SK-N-SH (cell line): ENCODE data around the gene HSPG2. TPM values are rescaled to one million over a fixed set of nuclear protein-coding genes. Genes with fewer than 3 reads are reported as not detected.
A peak's percentile ranks its signal among the peaks of the same experiment; 100 is the strongest.

Experiments
- CTCF ChIA-PET: fragments of 300-600, 350-600 bp; formaldehyde crosslinking; extraction: SDS; loops from one replicate; lab custom pipeline; 2021; lab: Yijun Ruan, JAX
- POLR2A ChIA-PET: fragments of 350-600 bp; sonication (Branson Sonifier 250); formaldehyde crosslinking; extraction: SDS; loops from one replicate; lab custom pipeline; 2020; ENCODE audit warnings: antibody characterized with exemption, inconsistent platforms; lab: Yijun Ruan, JAX
- DNase-seq: peaks from one replicate; pipeline ENCODE4 v3.0.0; 2012
- H2AFZ ChIP-seq: fragments of 200-600 bp; sonication (generic); 2 replicates; pipeline ENCODE4 v1.8.1; 2016; ENCODE audit warnings: antibody characterized with exemption, mild to moderate bottlenecking, low read depth
- H3F3A ChIP-seq: fragments of 200-600 bp; sonication (generic); replicated peaks from 2 replicates; pipeline ENCODE3; 2016; ENCODE audit warnings: antibody characterized with exemption, mild to moderate bottlenecking; ENCODE audit not compliant: insufficient read depth
- H3K27ac ChIP-seq, 2 experiments: fragments of 200-500 bp in 1 of 2; fragments of 200-600 bp in 1 of 2; sonication (Bioruptor generic) in 1 of 2; sonication (generic), shearing (Covaris generic) in 1 of 2; 2 replicates each; pipeline versions ENCODE4 v1.5.1 to v1.6.1; 2014 to 2016; ENCODE audit warnings: low read depth in 2 of 2, inconsistent platforms in 1 of 2, low read length in 1 of 2, mild to moderate bottlenecking in 1 of 2, mixed read lengths in 1 of 2
- H3K27me3 ChIP-seq: fragments of 200-600 bp; sonication (generic), shearing (Covaris generic); 2 replicates; pipeline ENCODE4 v1.6.1; 2016; ENCODE audit warnings: mixed run types; ENCODE audit not compliant: insufficient read depth
- H3K36me3 ChIP-seq, 2 experiments: fragments of 200-500 bp in 1 of 2; fragments of 200-600 bp in 1 of 2; sonication (Bioruptor generic) in 1 of 2; sonication (generic) in 1 of 2; replicated peaks in 1 of 2; 2 replicates each; pipeline versions ENCODE3 to v1.5.1; 2014 to 2016; ENCODE audit warnings: low read length in 1 of 2, mild to moderate bottlenecking in 1 of 2; ENCODE audit not compliant: insufficient read depth in 2 of 2, control insufficient read depth in 1 of 2
- H3K4me1 ChIP-seq, 2 experiments: fragments of 200-500 bp in 1 of 2; fragments of 200-600 bp in 1 of 2; sonication (Bioruptor generic) in 1 of 2; sonication (generic), shearing (Covaris generic) in 1 of 2; 2 replicates each; pipeline versions ENCODE4 v1.5.1 to v1.6.1; 2014 to 2016; ENCODE audit warnings: low read depth in 1 of 2, low read length in 1 of 2, mixed run types in 1 of 2; ENCODE audit not compliant: insufficient read depth in 2 of 2, control insufficient read depth in 1 of 2
- H3K4me2 ChIP-seq: fragments of 200-600 bp; sonication (generic), shearing (Covaris generic); 2 replicates; pipeline ENCODE4 v1.6.1; 2017; ENCODE audit warnings: mixed run types
- H3K4me3 ChIP-seq, 2 experiments: fragments of 200-500 bp in 1 of 2; fragments of 200-600 bp in 1 of 2; sonication (Bioruptor generic) in 1 of 2; sonication (generic), shearing (Covaris generic) in 1 of 2; 2 replicates each; pipeline versions ENCODE4 v1.5.1 to v1.8.1; 2014 to 2016; ENCODE audit warnings: low read depth in 2 of 2, inconsistent platforms in 1 of 2, low read length in 1 of 2, mild to moderate bottlenecking in 1 of 2, mixed read lengths in 1 of 2, moderate library complexity in 1 of 2
- H3K79me2 ChIP-seq: fragments of 200-600 bp; sonication (generic); 2 replicates; pipeline ENCODE4 v1.8.1; 2017; ENCODE audit warnings: mild to moderate bottlenecking; ENCODE audit not compliant: insufficient read depth
- H3K9ac ChIP-seq: fragments of 200-600 bp; sonication (generic); 2 replicates; pipeline ENCODE4 v1.6.1; 2017; ENCODE audit warnings: mixed run types
- H3K9me2 ChIP-seq: fragments of 200-600 bp; sonication (generic); 2 replicates; pipeline ENCODE4 v1.6.1; 2017; ENCODE audit warnings: mixed run types
- H3K9me3 ChIP-seq: fragments of 200-600 bp; sonication (generic); 2 replicates; pipeline ENCODE4 v1.6.1; 2017; ENCODE audit warnings: mixed run types, mild to moderate bottlenecking, moderate library complexity
- H4K20me1 ChIP-seq: fragments of 200-600 bp; sonication (generic); 2 replicates; pipeline ENCODE4 v1.6.1; 2017; ENCODE audit warnings: mild to moderate bottlenecking, mixed run types; ENCODE audit not compliant: insufficient read depth
- ELF1 ChIP-seq: IDR thresholded peaks from 2 replicates; pipeline ENCODE4 v1.4.0; 2012
- FOXJ3 ChIP-seq: sonication (generic); formaldehyde crosslinking; IDR thresholded peaks from 2 replicates; pipeline ENCODE4 v1.5.1; 2020; ENCODE audit warnings: mild to moderate bottlenecking, missing genetic modification reagents
- FOXM1 ChIP-seq: IDR thresholded peaks from 2 replicates; pipeline ENCODE4 v1.4.0; 2012; ENCODE audit warnings: low read depth, mild to moderate bottlenecking
- IRF3 ChIP-seq: fragments of 150-350 bp; IDR thresholded peaks from 2 replicates; pipeline ENCODE4 v1.6.1; 2016; ENCODE audit warnings: mild to moderate bottlenecking, low read depth, low read length
- SMC3 ChIP-seq: IDR thresholded peaks from 2 replicates; pipeline ENCODE4 v1.6.1; 2012; ENCODE audit warnings: low read depth, low read length, improper control_type of control experiment
- TCF12 ChIP-seq: IDR thresholded peaks from 2 replicates; pipeline ENCODE4 v1.4.0; 2012
- ZBTB33 ChIP-seq: IDR thresholded peaks from 2 replicates; pipeline ENCODE4 v1.4.0; 2012; ENCODE audit warnings: low read depth, borderline replicate concordance
- WGBS: methylation state at CpG from one replicate; pipeline ENCODE4 v1.1.6; 2017; ENCODE audit warnings: low lambda C conversion rate; 5-methylcytosine and 5-hydroxymethylcytosine counted together
- polyA plus RNA-seq, 3 experiments: library from polyadenylated mRNA; depleted of rRNA; stranded (reverse); fragments of >200 nt; gene quantifications; 2 replicates each; pipeline ENCODE4 v1.2.3, GENCODE V29; 2012

Gene HSPG2
- polyA plus RNA-seq, 1 of the 3 experiments (the other 2 are of a cell fraction): 28.9 TPM

- no peak for TF ChIP-seq TCF12
- no peak for TF ChIP-seq FOXJ3 (CRISPR knock-in tag)
- no peak for TF ChIP-seq ELF1
- TF ChIP-seq SMC3: no peak
- TF ChIP-seq ZBTB33: no peak
- peaks cover 36% of the 10 kb centered on the region for H3F3A ChIP-seq
- no peak overlapping the region for H3K27ac ChIP-seq
- H3K9me3 ChIP-seq: no peaks in the 10 kb centered on the region
- H3K4me2 ChIP-seq: no peak overlapping the region
- no peak overlapping the region for H2AFZ ChIP-seq
- H3K79me2 ChIP-seq: peaks cover 78% of the 10 kb centered on the region
- 73% methylated on average over 15 of the region's 15 CpGs for WGBS
- peaks cover 0 to 11% of the 10 kb centered on the region in 2 experiments for H3K36me3 ChIP-seq
- CTCF ChIA-PET: interaction anchor here (1.2 to 1.4 kb wide), 2 partner anchors 11 to 41 kb away, joined by 3 read pairs; no protein-coding TSS in a partner anchor
- H3K27me3 ChIP-seq: no peaks in the 10 kb centered on the region
- no peaks in the 10 kb centered on the region for H4K20me1 ChIP-seq
- no peak overlapping the region for H3K4me3 ChIP-seq
- POLR2A ChIA-PET: interaction anchor here (0.7 kb wide), 1 partner anchor 13 kb away, joined by 3 read pairs; no protein-coding TSS in a partner anchor
- no peaks in the 10 kb centered on the region for H3K9me2 ChIP-seq
- no peak for DNase-seq
- H3K4me1 ChIP-seq: peaks cover 7 to 34% of the 10 kb centered on the region in 2 experiments; a peak in 3 of 4 replicates
- no peak overlapping the region for H3K9ac ChIP-seq
These were observed 14.8 kb downstream of the HSPG2 start for GRCh38 chr1:21922090-21923013.

GRCh38 chr1:21921100-21921875, 15.8 kb downstream of the HSPG2 start:
- Histone ChIP-seq H3K36me3 (peaks cover 0 to 11% of the 10 kb centered on the region in 2 experiments), H3K79me2 (peaks cover 76% of the 10 kb centered on the region), H3K27me3 (no peaks in the 10 kb centered on the region), H3K4me2 (0 out of 2 replicates have a peak overlapping the region, but pooled peaks have one; percentile 59), H3F3A (peaks cover 36% of the 10 kb centered on the region), H3K27ac (peak overlapping the region in 1 of 2 experiments; percentile 68; a peak in 2 of 4 replicates), H3K9me3 (no peaks in the 10 kb centered on the region), H3K9me2 (no peaks in the 10 kb centered on the region), H3K4me1 (peaks cover 10 to 28% of the 10 kb centered on the region in 2 experiments; a peak in 2 of 4 replicates), H3K4me3 (no peak overlapping the region), H2AFZ (no peak overlapping the region), H3K9ac (no peak overlapping the region; the same call in 1 of the 2 replicates), H4K20me1 (no peaks in the 10 kb centered on the region)
- POLR2A ChIA-PET: no interaction called here
- CTCF ChIA-PET: interaction anchor here (1.2 to 1.4 kb wide), 2 partner anchors 10 to 39 kb away, joined by 3 read pairs; no protein-coding TSS in a partner anchor
- WGBS: 99% methylated on average over 8 of the region's 11 CpGs
- TF ChIP-seq SMC3 (no peak), FOXM1 (no peak), IRF3 (no peak)
- no peak for DNase-seq
